ENCODE data around the gene ASCC2. TPM values are rescaled to one million over a fixed set of nuclear protein-coding genes. Genes with fewer than 3 reads are reported as not detected.
"Not testable (repeated sequence)": the region's sequence is repeated elsewhere in the genome, so short reads cannot be mapped to it uniquely, and the experiment has no call there.

Gene ASCC2
- total RNA-seq, 4 donors from 2014 or later = 20.5 to 32.6 (median 25.1) TPM

DNA sequence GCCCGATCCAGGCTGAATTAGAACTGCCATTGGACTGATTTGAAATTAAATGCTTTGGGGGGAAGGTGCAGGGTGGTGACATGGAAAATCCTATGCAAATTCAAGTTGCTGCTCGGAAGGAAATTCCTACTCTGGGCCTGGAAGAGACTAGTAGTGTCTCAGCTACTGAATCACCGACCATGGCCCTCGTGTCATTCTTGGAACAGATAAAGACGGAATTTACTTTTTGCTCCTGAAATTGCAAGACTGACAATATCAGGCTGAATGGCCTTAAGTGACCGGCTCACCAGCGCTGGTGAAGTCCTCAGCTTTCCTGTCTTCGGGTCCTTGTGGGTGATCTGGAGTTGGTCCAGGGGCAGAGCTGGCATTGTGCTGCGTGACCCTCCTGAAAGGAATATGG is 6.1 kb downstream of the ASCC2 start:
- WGBS = 89% methylated on average over 9 of the region's 9 CpGs
- H3K36me3 ChIP-seq = peaks cover 0 to 81% (median 42%) of the 10 kb centered on the region in 4 donors
- no peaks in the 10 kb centered on the region for H3K27me3 ChIP-seq
- TF ChIP-seq POLR2A (IDR thresholded peaks at IDR 0.05; ENCODE audit: low read depth) (no peak), CTCF (IDR thresholded peaks at IDR 0.05) (no peak), POLR2AphosphoS5 (IDR thresholded peaks at IDR 0.05) (no peak), EP300 (IDR thresholded peaks at IDR 0.05) (no peak)
- no peak overlapping the region for H3K27ac ChIP-seq (replicated peaks in 1 of 4)
- no peak for DNase-seq (ENCODE audit: extremely low spot score)
- no peaks in the 10 kb centered on the region for H3K9me3 ChIP-seq
- intact Hi-C loops (cut with DNase I) = loop anchor here (5.0 kb wide), 1 partner anchor 155 kb away; no protein-coding TSS in a partner anchor
- peaks cover 6 to 22% (median 10%) of the 10 kb centered on the region in 4 donors for H3K4me1 ChIP-seq
- H3K4me3 ChIP-seq = no peak overlapping the region

DNA sequence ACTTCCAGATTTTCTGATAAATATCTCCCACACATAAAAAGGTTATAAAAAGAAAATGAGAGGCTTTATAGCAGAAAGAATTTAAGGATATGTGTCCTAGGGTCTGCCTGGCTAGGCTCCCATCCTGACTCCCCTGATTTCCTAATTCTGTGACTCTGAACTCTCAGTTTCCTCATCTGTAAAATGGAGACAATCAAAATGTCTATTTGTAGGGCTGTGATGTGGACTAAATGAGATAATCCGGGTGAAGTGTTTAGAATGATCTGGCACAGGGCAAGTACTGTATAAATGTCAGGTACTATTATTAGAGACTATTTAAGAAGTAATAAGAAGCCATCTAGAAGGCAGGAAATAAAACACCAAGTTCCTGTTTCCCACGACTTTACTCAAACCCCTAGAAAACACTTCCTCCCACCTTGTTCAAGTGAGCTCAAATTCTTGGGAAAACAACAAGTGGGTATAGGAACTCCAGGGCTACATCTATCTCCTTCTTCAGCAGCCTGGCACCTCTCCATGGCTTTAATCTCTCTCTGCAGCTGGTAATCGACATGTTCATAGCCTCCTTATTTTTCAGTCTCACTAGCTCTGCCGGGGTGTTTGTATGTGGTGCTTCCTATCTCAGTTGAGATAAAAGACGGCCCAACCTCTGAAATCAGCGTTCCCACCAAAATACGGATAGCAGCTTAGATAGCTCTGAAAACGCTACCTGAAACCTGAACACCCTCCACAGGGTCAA is 6.7 kb downstream of the ASCC2 start:
- TF ChIP-seq EP300 (IDR thresholded peaks at IDR 0.05) (no peak), POLR2A (IDR thresholded peaks at IDR 0.05; ENCODE audit: low read depth) (no peak), POLR2AphosphoS5 (IDR thresholded peaks at IDR 0.05) (no peak), CTCF (IDR thresholded peaks at IDR 0.05) (no peak)
- no peak for DNase-seq (ENCODE audit: extremely low spot score)

DNA sequence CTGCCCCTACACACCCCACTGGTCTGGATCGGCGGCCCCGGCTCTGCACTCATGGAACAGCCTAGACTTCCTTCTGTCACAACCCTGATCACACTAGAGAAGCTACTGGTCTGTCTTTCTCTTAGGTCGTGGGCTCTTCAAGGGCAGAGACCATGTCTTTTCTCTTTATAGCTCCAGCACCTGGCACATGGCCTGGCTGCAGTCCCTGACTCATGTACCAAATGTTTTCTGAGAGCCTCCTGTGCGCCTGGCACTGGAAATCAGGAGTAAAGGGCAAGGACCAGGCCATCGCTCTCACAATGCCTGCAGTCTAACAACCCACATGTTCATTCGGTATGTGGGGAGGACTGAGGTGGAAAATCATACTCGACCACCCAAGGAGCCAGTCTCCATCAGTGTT is 7.5 kb downstream of the ASCC2 start:
- intact Hi-C loops (cut with DNase I) = loop anchor here (5.0 kb wide), 1 partner anchor 157 kb away; no protein-coding TSS in a partner anchor
- 86% methylated on average over 8 of the region's 8 CpGs for WGBS
- no peaks in the 10 kb centered on the region for H3K27me3 ChIP-seq
- H3K9me3 ChIP-seq = no peaks in the 10 kb centered on the region
- no peak overlapping the region for H3K4me3 ChIP-seq
- H3K36me3 ChIP-seq = peaks cover 0 to 85% (median 50%) of the 10 kb centered on the region in 4 donors
- peaks cover 0 to 11% (median 4%) of the 10 kb centered on the region in 4 donors for H3K4me1 ChIP-seq
- H3K27ac ChIP-seq (replicated peaks in 1 of 4) = no peak overlapping the region
- TF ChIP-seq POLR2A (IDR thresholded peaks at IDR 0.05; ENCODE audit: low read depth) = no peak
- DNase-seq (ENCODE audit: extremely low spot score) = no peak

More for the DNA sequence above, 6.7 kb downstream of the ASCC2 start:
- 78% methylated on average over 8 of the region's 8 CpGs for WGBS
- intact Hi-C loops (cut with DNase I) = loop anchor here (5.0 kb wide), 1 partner anchor 156 kb away; no protein-coding TSS in a partner anchor
- Histone ChIP-seq H3K4me3 (no peak overlapping the region), H3K4me1 (peaks cover under 1 to 16% (median 6%) of the 10 kb centered on the region in 4 donors), H3K9me3 (no peaks in the 10 kb centered on the region), H3K27ac (replicated peaks in 1 of 4) (no peak overlapping the region), H3K27me3 (no peaks in the 10 kb centered on the region), H3K36me3 (peaks cover 0 to 82% (median 47%) of the 10 kb centered on the region in 4 donors)

DNA sequence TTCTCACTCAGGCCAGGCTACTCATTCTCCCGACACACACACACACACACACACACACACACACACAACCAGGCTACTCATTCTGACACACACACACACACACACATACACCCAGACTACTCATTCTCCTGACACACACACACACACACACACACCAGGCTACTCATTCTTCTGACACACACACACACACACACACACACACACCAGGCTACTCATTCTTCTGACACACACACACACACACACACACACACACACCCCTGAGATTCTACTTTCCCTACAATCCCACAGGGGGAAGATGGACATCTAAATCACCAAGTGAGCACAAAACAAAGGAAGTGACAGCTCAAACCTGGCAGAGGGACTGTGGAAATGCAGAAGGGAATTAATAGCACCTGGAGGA is 10.3 kb downstream of the ASCC2 start:
- H3K27me3 ChIP-seq; DNase-seq (ENCODE audit: extremely low spot score); H3K27ac ChIP-seq (replicated peaks in 1 of 4); intact Hi-C loops (cut with DNase I); H3K4me3 ChIP-seq; H3K9me3 ChIP-seq: not testable (repeated sequence)
- peaks cover 0 to 11% (median 0%) of the 10 kb centered on the region in 4 donors for H3K4me1 ChIP-seq
- WGBS = 29% methylated on average over 1 of the region's 1 CpG
- peaks cover 18 to 86% (median 67%) of the 10 kb centered on the region in 4 donors for H3K36me3 ChIP-seq

GRCh38 chr22:29827091-29827490 is 11.0 kb downstream of the ASCC2 start:
- intact Hi-C loops (cut with DNase I) = no loop called here
- H3K36me3 ChIP-seq = peaks cover 18 to 86% (median 68%) of the 10 kb centered on the region in 4 donors
- 94% methylated on average over 4 of the region's 4 CpGs for WGBS
- no peak for TF ChIP-seq POLR2AphosphoS5 (IDR thresholded peaks at IDR 0.05)
- no peak for TF ChIP-seq EP300 (IDR thresholded peaks at IDR 0.05)
- TF ChIP-seq CTCF (IDR thresholded peaks at IDR 0.05) = no peak
- no peak for TF ChIP-seq POLR2A (IDR thresholded peaks at IDR 0.05; ENCODE audit: low read depth)
- peaks cover 0 to 10% (median 1%) of the 10 kb centered on the region in 4 donors for H3K4me1 ChIP-seq
- H3K27ac ChIP-seq (replicated peaks in 1 of 4) = no peak overlapping the region
- no peak for DNase-seq (ENCODE audit: extremely low spot score)
- no peaks in the 10 kb centered on the region for H3K9me3 ChIP-seq
- no peak overlapping the region for H3K4me3 ChIP-seq
- no peaks in the 10 kb centered on the region for H3K27me3 ChIP-seq

All from esophagus muscularis mucosa (tissue), 4 donors.